ENCODE data around the gene CYP2U1.
A peak's percentile ranks its signal among the peaks of the same experiment; 100 is the strongest.

CYP2U1 gene

DNA sequence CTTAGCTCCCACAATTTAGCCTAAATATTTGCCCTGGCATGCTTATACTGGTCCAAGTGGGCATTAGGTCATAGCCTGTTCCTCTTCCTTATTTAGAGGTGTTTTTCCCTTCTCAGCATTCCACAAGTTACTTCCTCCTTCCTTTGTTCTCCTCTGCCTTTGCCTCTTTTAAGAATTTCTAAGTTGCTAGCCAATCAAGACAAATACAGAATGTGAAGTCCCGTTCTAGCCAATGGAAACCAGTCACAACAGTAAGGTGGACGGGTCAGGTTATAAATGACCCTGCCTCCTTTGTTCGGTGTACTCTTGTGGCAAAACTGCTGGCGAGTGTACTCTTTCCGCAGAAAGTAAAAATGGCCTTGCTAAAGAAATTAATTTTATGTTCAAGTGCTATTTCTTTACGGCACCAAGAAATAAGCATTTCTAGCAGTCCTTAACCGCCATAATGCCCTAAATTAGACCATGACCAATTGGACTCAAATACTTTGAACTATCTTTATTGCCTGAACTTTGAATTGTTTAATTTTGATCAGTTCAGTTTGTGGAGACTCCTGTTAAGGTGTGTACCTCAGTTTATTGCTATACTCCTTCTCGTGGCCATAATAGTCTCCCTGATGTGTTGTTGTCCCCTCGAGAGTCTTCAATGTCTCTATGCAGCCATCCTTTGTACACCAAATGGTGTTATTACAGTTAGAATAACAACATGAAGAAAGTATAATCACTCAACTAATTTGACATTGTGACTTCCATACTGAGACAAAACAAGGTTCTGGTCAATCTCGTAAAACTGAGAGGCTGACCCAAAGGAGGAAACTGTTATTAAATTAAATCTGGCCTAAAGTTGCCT is 56.8 kb downstream of the CYP2U1 start:
- DNase-seq = no peak

- DNase-seq = no peak
Observed at GRCh38 chr4:107988763-107989035, 57.4 kb downstream of the CYP2U1 start.

- DNase-seq = no peak
Observed at GRCh38 chr4:107989162-107989536, 57.8 kb downstream of the CYP2U1 start.

DNA sequence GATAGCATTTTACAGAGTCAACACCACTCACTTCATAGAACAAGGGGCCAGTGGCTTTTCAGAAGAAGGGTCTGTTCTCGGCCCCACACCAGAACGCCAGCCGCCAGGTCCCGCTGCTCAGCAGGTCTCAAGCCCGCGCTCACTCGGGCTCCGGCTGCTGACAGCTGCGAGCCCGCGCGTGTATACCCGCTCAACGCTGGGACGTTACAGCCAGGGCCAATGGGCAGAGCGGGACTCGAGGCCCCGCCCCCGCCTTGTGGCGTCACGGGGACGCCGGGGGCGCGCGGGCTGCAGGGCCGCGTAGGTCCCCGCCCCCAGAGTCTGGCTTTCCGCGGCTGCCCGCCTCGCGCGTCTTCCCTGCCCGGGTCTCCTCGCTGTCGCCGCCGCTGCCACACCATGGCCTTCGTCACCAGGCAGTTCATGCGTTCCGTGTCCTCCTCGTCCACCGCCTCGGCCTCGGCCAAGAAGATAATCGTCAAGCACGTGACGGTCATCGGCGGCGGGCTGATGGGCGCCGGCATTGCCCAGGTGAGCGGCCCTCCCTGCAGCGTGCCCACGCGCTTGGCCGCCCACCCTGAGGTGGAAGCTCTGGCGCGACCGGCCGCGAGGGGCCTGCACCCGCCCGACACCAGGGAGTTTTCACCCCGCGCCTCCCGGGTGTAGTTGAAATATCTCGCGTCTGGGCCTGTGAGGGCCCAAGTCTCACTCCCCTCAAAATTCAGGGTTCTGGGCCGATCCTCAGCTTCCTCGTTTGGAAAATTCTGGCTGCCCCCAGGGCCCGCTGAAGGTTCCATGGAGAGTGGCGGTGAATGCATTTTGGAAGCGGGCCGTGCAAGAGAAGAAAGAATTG is 58.4 kb downstream of the CYP2U1 start, which contains the start of gene HADH:
Gene HADH, plus strand, starts transcription at position 353 of the 850 bp plus-strand sequence. Its CDS starts 44 bp downstream, at position 397.
- DNase-seq = peak; percentile 38 to 64

DNA sequence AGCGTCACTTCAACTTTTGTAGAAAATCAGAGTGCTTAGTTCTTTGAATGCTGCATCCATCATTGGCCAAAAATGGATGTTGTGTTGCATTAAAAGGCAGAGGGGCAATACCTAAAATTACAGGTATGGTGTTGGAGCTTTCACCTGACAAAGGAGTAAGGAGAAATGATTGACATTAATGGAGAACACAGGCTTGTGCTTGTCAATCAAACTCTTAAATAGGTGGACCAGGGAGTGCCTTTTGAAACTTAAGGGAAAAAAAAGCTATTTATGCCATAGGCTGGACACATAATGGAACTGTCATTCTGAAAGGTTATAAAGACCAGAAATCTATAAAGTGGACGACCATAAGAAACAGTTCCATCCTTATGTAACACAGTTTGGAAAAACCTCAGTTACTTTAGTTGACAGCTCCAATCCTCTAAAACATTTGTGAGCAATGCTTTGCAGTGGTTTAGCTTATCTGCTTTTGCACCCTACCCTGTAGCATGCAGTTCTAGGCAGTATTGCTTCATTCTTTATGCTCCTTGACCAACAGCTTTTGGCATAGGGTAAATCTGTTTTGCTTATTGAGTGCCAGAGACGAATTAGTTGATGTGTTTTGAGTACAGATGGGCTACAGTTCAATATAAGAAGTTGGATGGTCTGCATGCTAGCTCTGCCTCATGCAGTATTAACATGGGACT is 60.7 kb downstream of the CYP2U1 start:
- DNase-seq = no peak

- no peak for DNase-seq
Observed at GRCh38 chr4:107993969-107994368, 62.6 kb downstream of the CYP2U1 start.

GRCh38 chr4:107994894-107995293 is 63.5 kb downstream of the CYP2U1 start:
- DNase-seq = no peak

DNA sequence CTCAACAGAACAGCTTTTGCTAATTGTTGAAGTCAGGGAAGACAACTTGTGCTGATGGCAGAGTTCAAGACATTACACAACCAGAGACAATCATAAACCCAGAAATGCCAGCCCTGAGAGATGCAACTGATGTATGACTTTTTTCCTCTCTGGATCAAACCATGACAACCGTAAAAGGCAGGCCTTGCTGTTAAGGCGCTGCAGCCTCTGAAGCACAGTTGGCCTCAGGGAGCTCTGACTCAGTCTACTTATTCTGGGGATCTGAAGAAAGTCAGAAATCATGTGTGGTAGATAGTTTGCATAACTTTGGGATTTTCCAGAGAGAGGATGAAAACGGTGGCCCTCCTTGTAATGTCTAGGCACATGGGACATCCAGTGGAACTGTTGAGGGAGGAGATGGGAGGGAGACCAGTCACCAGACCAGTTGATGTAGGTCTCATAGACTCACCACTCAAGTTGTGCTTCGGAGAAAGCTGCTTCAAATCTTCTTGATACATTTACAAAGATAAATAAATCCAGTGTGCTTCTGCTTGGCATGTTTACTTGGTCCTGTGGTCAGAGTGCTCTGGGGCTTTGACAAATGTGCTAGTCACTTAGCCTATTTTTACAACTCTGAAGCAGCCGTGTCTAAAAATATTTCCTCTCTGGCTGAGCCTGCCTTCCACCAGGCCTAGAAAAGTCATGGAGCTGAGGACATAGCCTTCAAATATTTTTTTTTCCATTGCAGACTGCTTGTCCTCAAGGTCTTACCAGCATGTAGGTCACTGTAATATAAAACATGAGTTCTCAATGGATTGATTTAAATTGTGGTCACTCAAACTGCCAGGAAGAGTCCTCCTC is 65.8 kb downstream of the CYP2U1 start:
- DNase-seq = no peak

DNA sequence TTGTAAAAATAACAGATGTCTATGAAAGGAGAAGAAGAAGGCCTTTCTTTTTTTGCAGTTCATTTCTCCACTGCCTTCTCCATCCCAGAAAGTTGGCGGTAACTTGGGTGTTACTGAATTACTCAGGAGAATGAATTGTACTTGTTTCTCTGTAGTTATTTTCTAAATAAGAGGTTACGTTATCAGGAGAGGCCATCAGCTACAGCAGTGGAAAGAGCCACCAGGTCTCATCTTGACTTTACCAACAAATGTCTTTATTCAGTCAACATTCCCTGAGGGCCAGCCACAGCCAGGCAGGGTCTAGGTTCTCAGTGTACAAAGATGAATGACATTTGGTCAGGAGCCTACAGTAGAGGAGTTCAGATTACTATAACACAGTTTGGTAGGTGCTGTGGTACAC is 66.4 kb downstream of the CYP2U1 start:
- DNase-seq = no peak

DNA sequence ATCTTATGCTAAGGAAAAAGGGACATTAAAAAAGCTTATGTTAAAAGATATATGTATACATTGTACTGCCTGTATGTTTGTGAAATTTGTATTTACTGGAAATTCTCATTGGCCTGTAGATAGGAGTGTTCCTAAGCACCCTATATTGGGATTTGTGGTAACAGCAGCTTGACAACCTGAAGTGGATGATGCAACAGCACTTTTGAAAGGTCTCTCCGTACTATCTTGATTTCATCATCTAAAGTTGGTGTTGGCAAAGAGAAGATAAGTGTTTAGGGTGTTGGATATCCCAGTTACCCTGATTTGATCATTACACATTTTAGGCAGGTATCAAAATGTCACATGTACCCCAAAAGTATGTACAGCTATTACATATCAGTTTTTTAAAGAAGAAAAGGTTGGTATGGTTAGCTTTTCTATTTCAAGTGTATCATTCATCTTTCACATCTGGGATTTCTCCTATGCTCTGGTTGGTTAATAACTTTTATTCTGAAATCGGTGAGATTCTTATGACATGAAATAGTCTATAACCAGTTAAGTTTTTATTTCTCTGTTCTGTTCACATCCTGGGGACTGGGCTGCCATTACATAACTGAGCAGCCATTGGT is 68.7 kb downstream of the CYP2U1 start:
- no peak for DNase-seq

- no peak for DNase-seq
Observed at GRCh38 chr4:108001540-108002135, 70.3 kb downstream of the CYP2U1 start.

All from NCI-H187 (cell line).